Jurkat, Clone E6-1 (cell line): ENCODE results near the gene CNNM3.
A peak's percentile ranks its signal among the peaks of the same experiment; 100 is the strongest.
"Not testable (repeated sequence)": the region's sequence is repeated elsewhere in the genome, so short reads cannot be mapped to it uniquely, and the experiment has no call there.

Experiments
- DNase-seq: peaks from one replicate; pipeline ENCODE4 v3.0.0-alpha.2; 2011; ENCODE audit warnings: low read depth, low spot score
- H3K4me3 ChIP-seq: 2 replicates; pipeline ENCODE4 v1.5.1; 2011; ENCODE audit warnings: mild to moderate bottlenecking, low read length, control low read depth, moderate library complexity

CNNM3 gene

DNA sequence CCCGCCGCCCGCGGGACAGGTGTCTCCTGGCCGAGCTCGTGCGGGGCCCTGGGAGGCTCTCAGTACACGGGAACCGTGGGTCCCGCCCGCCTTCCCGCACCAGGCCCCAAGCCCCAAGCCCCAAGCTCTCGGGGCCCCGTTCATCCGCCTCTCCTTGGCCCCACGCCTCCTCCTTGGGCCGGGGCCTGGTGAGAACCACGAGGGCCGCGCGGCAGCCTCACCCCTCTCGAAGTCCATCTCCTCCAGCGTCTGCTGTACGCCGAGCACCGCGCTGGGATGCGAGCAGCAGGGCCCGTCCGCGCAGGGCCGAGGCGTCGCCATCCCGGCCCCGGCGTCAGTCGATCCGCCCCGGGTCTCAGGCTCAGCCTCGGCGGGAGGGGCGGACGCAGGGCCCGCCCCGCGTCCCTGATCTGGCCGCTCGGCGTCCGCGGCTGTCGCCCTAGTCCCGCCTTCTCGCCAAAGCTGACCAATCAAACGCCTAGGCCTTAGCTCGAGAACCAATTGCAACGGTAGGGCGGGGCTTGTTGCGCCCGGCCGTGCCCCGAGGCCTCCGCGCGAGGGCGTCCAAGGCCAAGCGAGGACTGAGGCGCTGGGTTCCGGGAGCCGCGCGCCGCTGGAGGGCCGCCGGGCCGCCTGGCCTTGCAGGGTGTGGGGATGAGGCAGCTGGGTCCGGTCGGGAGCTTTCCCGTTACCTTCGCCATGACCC is 41.8 kb downstream of the CNNM3 start, which contains the start of gene ANKRD39:
TSS of gene ANKRD39 (minus strand) at position 350 of the 706 bp plus-strand sequence. CDS start at position 321, 29 bp downstream.
- peak within 1 kb of the TSS; percentile 84 for H3K4me3 ChIP-seq
- DNase-seq = peak; percentile 97

DNA sequence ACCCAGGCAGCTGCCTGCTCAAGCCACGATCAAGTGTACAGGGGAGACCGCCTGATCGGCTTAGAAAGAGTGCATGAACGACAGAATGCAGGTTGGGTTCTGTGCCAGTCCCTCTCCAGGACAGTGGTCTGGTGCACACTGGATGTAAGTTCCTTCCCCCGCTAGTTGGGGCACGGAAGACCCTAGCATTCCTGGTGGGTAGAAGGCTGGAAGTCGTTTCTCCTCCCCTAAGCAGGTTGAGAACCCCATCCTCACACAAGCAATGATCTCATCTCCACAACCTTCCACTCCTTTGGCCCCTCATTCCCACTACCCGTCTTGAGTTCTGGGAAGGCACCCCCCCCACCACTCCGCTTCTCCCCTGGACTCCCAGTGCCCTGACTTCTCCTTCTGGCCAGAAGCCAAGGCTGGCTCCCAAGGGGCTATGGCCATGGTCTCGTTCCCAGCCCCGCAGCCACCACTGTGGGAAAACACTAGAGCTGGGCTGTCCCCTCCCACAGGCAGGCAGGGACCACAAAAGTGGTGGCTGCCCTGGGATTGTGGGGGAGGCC is 43.1 kb downstream of the CNNM3 start:
- no peak overlapping the region for H3K4me3 ChIP-seq
- DNase-seq = no peak

DNA sequence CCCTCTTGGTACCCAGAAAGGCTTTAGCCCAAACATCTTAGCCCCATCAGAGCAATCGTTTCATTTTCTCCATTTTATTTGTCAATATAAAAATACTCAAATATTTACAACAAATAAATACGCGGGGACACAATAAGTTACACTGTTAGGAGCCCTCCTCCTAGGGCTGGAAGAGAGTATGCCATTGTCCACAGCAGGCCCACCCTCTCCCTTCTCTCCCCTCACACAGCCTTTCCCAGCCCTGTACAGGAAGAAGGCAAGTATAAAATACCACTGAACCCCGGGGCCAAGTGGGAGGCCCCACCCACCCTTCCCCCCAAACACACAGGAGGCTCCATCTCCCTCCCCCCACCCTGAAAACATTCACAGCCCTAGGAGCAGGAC is 43.6 kb downstream of the CNNM3 start:
- H3K4me3 ChIP-seq = no peak overlapping the region

DNA sequence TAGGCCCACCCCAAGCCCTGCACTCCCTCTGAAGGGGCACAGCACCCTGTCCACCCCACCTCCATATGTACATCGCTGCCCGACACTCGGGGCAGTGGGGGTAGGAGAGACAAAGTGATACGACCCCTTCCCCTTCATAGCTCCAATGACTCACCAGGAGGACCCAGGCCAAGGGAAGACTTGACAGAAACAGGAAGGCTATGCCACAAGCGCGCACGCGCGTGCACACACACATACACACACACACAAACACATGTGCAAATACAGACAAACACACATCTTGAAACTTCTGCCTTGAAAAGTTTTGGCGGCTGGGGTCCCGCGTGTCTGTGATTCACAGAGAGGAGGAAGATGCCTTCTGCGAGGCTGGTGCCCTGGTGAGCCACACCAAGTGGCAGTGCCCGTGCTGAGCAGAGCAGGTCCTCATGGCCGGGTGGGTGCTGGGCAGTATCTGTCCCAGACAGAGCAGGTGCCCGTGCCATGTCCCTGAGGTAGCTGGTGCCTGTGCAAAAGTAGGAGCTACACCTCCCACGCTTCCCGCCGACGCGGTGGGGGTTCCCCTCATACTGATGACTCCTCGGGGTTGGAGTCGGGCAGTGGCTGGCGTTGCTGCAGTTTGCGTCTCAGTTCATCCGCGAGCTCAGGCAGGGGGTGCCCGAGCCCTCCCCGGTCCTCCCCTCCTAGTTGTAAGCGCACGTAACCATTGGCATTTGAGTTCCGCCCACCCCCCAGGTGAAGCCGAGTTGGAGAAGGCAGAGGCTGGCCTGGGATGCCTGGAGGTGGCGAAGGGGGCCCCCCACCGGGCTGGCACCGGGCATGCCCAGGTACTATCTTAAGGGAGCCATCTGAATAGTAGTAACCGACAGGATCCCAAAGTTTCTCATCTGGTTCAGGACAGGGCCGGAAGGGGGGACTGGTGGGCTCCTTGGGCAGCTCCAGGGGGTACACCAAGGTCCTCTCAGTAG is 44.3 kb downstream of the CNNM3 start:
- DNase-seq = no peak
- no peak overlapping the region for H3K4me3 ChIP-seq

More for the DNA sequence above, 43.6 kb downstream of the CNNM3 start:
- DNase-seq = no peak

DNA sequence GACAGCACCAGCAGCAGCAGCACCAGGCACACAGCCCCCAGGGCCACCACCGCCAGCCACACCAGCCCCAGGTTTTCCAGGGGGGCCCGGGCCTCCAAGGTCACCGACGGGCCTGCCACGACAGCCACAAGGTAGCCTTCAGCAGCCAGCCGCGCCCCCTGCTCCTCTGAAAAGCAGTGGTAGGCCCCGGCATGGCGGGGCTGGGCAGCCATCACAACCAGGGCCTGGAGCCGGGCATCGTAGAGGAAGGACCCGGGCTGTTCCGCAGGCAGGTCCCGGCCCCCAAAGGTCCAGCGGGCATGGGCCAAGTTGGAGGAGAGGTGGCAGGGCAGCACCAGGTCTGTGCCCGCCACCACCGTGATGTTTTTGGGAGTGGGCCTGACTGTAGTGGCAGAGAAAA is 45.0 kb downstream of the CNNM3 start:
- no peak for DNase-seq
- H3K4me3 ChIP-seq = no peak overlapping the region

DNA sequence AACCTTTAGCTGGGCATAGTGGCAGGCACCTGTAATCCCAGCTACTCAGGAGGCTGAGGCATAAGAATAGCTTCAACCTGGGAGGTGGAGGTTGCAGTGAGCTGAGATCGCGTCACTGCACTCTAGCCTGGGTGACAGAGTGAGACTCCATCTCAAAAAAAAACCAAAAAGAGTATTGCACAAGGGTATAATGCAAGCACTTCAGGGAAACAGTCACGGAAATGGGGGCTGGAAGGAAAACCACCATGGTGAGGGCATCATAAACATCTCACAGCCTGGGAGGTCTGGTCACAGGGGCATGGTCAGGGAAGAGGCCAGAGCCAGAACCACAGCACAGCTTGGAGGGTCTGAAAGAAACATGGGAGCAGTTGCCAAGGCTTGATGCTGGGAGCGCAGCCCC is 47.0 kb downstream of the CNNM3 start:
- H3K4me3 ChIP-seq, DNase-seq: not testable (repeated sequence)

DNA sequence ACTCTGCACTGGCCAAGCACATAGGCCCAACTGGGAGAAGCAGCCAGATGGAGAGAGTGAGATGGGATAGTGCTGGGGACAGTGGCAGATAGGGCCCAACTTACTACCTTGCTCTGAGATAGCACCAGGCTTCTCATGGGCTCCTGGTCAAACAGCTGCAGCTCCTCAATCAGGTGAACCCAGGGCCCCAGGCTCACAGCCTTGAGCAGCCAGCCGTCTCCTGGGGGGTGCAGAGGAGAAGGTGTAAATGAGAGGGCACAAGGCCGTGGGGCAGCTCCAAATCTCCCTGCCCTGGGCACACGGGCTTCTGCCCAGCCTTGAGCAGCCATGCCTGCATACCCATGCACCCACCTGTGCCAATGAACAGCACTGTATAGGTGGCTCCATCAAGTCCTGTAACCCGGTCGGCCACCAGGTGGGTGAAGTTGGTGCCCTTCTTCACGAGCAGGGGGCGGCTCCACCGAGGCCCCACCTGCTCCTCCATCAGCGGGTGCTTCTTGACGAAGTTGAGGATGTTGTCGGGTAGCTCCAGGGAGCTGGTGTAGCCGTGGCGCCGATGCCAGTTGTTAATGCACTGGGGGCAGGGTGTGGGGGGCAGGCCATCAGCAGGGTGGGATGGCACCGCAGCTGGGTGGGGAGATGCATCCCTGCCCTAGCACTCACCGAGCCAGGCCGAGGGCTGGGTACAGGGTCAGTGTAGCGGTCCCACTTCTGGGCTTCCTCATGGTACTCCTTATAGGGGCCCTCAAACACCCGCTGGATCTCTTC is 47.7 kb downstream of the CNNM3 start:
- no peak overlapping the region for H3K4me3 ChIP-seq
- DNase-seq = no peak

DNA sequence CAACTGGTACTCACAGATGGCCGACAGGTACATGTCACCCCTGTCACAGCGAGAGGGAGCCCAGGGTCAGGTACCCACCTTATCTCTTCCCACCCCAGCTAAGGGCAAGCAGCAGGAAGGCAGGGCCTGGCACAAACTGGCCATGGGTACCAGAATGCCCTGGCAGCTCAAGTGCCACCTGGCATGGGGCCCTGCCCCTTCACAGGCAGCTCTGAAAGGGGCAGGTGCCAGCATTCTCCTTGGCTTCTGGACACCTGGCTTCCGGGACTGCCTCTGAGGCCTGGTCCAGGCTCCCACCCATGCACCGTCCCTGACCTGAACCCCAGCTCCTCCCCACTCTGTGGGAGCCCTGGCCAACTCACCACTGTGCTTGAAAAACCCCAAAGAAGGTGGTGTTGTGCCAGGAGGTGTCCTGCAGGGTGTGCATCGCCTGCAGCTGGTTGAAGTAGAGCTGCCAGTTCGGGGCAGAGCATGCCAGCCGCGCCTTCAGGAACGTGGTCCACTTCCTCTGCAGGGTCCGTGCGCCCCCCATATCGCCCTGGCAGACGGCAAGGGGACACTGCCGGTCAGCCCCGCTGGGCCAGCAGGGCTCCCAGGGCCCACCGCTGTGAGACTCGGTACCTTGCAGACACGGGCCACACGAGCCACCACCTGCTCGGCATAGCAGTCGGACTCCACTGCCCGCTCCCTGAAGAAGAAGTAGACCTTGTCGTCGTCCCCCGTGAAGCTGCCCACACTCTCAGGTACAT is 48.4 kb downstream of the CNNM3 start:
- no peak overlapping the region for H3K4me3 ChIP-seq
- no peak for DNase-seq

DNA sequence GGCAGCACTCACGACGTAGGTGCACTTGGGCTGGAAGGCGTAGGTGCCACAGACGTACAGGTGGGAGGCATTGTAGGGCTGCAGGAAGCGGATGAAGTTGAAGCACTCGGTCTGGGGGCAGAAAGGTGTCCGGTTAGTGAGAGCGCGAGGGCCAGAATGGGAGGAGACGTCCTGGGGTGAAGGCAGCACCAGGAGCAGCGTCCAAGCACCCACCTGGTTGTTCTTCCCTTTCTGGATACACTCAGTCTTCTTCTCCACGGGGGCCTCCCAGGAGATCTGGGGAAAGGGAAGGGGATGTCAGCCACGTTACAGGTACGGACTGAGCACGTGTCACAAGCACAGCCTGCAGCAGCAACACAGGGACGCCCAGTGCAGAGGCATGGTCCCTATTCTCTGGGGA is 49.6 kb downstream of the CNNM3 start:
- DNase-seq = no peak
- H3K4me3 ChIP-seq = no peak overlapping the region

DNA sequence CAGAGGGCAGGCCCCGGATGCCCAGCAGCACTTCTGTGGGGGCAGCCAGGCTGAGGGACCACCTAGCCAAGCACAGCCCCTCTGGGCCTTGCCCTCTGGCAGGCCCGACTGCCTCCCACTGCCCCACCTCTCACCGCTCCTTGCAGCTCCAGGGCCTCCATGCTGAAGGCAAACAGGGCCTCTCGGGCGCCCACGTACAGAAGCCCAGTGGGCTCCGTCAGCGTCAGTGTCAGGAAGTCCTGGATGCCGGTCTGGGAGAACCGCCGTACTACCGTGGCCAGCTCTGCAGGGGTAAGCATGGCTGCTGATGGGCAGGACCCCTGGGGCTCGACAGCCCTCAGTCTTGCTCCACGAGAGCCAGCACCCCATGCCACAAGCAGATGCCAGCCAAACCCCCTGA is 50.1 kb downstream of the CNNM3 start:
- H3K4me3 ChIP-seq = no peak overlapping the region
- no peak for DNase-seq

DNA sequence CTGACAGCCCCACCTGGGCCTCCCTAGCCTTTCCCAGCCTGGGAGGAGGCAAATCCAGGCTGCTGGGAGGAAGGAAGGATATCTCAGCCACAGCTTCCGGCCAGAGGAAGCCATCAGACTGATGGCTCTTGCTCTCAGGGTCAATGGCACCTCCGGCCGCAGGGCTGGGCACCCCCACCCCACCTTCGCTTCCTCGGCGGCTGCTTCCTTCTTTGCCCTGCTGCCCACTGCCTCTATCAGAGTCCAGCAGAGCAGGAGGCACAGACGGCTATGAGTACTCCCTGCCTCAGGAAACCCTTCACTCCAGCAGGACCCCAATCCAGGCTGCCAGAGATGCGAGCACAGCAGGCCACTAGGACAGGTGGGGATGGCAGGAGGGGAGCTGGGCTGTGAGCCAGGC is 50.5 kb downstream of the CNNM3 start:
- DNase-seq = no peak
- no peak overlapping the region for H3K4me3 ChIP-seq

DNA sequence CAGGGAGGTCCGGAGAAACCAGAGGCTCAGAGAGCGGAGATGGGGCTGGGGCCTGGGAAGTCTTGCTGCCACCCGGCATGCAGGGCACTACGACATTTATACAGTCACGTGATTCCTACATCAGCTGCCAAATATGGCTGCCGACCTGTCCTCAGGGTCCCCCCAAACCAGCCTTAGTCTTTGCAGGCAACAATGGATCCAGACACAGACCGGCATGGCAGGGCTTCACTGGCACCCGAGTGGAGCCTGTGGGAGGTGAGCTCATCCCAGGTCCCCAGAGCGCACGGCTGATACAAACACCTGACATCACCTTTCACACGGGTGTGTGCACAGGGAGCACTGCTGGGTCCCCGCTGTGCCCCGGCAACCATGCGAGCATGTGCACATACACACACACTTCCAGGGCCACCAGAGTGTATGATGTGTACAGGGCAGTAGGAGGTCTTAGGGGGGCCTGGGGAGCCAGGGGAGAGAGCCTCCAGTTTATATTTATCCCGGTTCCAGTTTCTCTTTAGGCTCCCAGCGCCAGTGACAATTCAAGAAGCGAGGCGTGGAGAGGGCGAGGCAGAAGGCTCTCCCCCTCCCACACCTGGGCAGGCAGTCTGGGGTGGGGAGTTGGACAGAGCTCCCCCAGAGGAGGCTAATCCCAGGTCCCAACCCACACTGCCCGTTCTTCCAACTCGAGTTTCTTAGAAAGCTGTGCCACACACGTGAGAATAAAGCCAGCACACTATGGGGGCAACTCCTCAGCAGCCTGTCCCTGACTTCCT is 51.1 kb downstream of the CNNM3 start:
- no peak for DNase-seq
- H3K4me3 ChIP-seq = no peak overlapping the region

DNA sequence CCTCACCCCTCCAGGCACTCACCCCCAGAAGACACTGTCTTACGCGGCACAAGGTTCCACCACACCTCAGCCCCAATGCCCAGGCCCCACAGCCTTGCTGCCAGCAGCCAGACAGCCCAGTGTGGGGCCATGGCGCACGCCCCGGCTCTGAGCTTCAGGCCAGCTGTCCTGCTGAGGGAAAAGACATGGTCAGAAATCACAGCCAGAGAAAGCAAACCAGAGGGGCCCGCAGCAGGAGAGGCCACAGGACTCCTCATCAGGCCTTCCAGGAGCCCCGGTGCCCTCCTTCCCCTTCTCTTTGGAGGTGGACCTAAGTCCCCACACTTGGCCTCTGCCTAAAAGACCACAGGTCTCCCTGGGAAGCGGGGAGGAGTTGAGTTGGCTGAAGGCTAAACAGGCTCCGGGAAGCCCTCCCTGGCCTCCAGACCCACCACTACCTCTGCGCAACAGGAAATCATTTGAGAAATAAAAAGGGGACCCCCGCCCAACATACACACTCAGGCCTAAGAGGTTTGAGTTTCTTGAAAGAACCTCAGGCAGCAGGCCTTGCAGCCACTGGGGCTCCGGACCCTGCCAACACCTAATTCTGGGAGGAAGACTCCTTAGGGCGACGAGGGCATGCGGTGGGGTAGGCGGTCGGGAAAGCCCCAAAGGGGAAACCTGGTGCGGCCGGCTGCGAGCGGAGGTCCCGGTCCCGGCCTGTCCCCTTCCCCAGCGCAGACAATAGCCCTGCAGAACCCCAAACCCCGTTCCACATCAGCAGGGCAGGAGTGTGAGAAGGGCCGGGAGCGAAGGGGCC is 51.9 kb downstream of the CNNM3 start:
- peak overlapping the region; percentile 64 for H3K4me3 ChIP-seq
- DNase-seq = no peak

DNA sequence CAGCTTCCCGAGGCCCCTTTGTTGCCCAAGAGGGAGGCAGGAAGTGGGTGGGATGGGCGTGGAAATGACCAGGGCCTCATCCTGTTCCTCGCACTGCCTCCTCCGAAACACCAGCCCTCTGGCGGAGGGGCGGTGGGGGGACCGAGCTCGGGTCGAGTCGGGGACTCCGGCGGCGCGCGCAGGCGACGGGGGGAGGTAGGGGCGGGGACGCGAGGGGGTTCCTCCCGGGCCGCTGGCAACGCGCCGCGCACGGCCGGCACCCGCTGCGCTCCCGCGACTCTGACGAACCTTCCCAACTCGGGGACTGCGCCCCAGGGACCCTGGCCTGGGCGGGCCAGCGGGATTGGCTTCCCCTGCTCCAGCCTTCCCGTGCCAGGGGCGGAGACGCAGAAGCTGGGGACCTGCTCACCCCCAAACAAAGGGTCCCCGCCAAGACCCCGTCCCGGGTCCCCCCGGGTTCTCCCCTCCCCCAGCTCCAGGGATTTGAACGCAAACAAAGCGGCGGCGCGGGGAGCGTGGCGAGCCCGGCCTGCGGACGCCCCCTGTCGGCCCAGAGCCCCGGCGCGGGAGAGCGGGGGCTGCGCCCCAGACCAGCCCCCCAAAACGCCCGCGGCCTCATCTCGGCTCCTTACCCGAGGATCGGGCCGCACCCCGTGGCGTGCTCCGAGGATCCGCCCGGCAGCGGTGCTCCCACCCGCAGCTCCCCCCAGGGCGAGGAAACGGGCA is 52.6 kb downstream of the CNNM3 start:
- peak overlapping the region; percentile 64 for H3K4me3 ChIP-seq
- peak; percentile 24 for DNase-seq

DNA sequence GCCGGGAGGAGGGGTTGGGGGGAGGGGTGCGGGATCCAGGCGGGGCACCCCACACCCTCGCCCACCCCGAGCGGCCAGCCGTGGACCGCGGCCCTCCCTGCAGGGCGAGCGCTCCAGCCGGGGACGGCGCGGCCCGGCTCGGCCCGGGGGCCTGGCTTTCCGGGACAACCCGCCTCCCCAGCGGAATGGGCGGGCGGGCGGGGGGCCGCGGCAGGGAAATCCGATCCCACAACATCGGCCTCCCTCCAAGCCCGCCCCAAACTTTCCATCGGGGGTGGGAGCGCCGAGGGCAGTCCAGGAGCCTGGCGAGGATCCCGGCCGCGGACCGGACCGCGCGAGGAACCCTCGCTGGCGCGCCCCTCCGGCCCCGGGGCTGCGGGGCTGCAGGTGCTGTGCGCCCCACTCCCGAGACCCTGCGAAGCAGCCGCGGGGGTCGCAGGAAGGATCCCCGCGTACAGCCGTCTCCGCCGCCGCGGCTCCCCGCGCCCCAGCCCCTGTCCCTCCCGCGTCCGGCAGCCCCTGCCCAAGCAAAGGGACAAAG is 53.3 kb downstream of the CNNM3 start:
- H3K4me3 ChIP-seq = peak overlapping the region; percentile 64
- no peak for DNase-seq
